Calu3 (cell line): ENCODE data around the gene CLK2. TPM values are rescaled to one million over a fixed set of nuclear protein-coding genes. Genes with fewer than 3 reads are reported as not detected.
A peak's percentile ranks its signal among the peaks of the same experiment; 100 is the strongest.

Experiments used
- BruUV-seq: library from RNA; stranded (reverse); fragments of 400-500 nt; replicated peaks from 2 replicates; lab custom pipeline; 2021; lab: Mats Ljungman, UMichigan
- CTCF ChIA-PET: fragments of 300-600 bp; sonication (Branson Sonifier 250); formaldehyde crosslinking; loops from one replicate; lab custom pipeline; 2022; ENCODE audit warnings: antibody characterized with exemption; lab: Charles Lee
- DNase-seq: peaks from one replicate; pipeline ENCODE4 v3.0.0; 2022
- H3K27ac Mint-ChIP-seq: one replicate; pipeline ENCODE4 v1.8.0; 2022; ENCODE audit warnings: mixed read lengths; ENCODE audit not compliant: unreplicated experiment
- H3K27me3 Mint-ChIP-seq: one replicate; pipeline ENCODE4 v1.8.0; 2022; ENCODE audit warnings: mixed read lengths; ENCODE audit not compliant: unreplicated experiment
- H3K36me3 Mint-ChIP-seq: one replicate; pipeline ENCODE4 v1.8.0; 2022; ENCODE audit warnings: mild to moderate bottlenecking, moderate library complexity, mixed read lengths; ENCODE audit not compliant: insufficient read depth, unreplicated experiment
- H3K4me1 Mint-ChIP-seq: one replicate; pipeline ENCODE4 v1.8.0; 2022; ENCODE audit warnings: mild to moderate bottlenecking, low read depth, mixed read lengths; ENCODE audit not compliant: unreplicated experiment
- H3K4me3 Mint-ChIP-seq: one replicate; pipeline ENCODE4 v1.8.0; 2022; ENCODE audit warnings: mild to moderate bottlenecking, low read depth, moderate library complexity, mixed read lengths; ENCODE audit not compliant: unreplicated experiment
- H3K9me3 Mint-ChIP-seq: one replicate; pipeline ENCODE4 v1.8.0; 2022; ENCODE audit warnings: low read depth, mixed read lengths; ENCODE audit not compliant: unreplicated experiment
- CTCF ChIP-seq: fragments of 200-600 bp; IDR thresholded peaks from one replicate; pipeline ENCODE4 v1.8.0; 2022; ENCODE audit warnings: antibody characterized with exemption; ENCODE audit not compliant: unreplicated experiment
- intact Hi-C: fragments of 100-400 bp; cut with micrococcal nuclease; formaldehyde crosslinking; loops from one replicate; pipeline ENCODE4 v1.10.0; 2022; ENCODE audit not compliant: unreplicated experiment
- total RNA-seq: library from RNA; stranded (reverse); gene quantifications from 2 replicates; pipeline ENCODE4 v1.2.3, GENCODE V29; 2022

The CLK2 gene
- total RNA-seq, 1 experiment from 2014 or later = 78.5 TPM

- no peak overlapping the region for H3K27ac Mint-ChIP-seq
- intact Hi-C loops = no loop called here
- no peak for TF ChIP-seq CTCF
- BruUV-seq = no TSS peak
- CTCF ChIA-PET = no interaction called here
- no peak for DNase-seq
- H3K4me3 Mint-ChIP-seq = peak overlapping the region; percentile 74
- H3K27me3 Mint-ChIP-seq = no peaks in the 10 kb centered on the region
- peaks cover 15% of the 10 kb centered on the region for H3K4me1 Mint-ChIP-seq
- H3K36me3 Mint-ChIP-seq = peaks cover 39% of the 10 kb centered on the region
- H3K9me3 Mint-ChIP-seq = no peaks in the 10 kb centered on the region
Observed at GRCh38 chr1:155254228-155254713, 19.0 kb downstream of the CLK2 start.

GRCh38 chr1:155253797-155254196 lies 19.5 kb downstream of the CLK2 start:
- Mint-ChIP-seq H3K27me3 (no peaks in the 10 kb centered on the region), H3K9me3 (no peaks in the 10 kb centered on the region), H3K27ac (no peak overlapping the region), H3K4me1 (peaks cover 15% of the 10 kb centered on the region), H3K36me3 (peaks cover 36% of the 10 kb centered on the region), H3K4me3 (peak overlapping the region; percentile 74)
- no TSS peak for BruUV-seq
- no peak for DNase-seq
- no peak for TF ChIP-seq CTCF
- intact Hi-C loops = no loop called here
- CTCF ChIA-PET = no interaction called here

- H3K27ac Mint-ChIP-seq = no peak overlapping the region
- peaks cover 15% of the 10 kb centered on the region for H3K4me1 Mint-ChIP-seq
- TF ChIP-seq CTCF = no peak
- BruUV-seq = no TSS peak
- H3K36me3 Mint-ChIP-seq = peaks cover 36% of the 10 kb centered on the region
- intact Hi-C loops = no loop called here
- H3K9me3 Mint-ChIP-seq = no peaks in the 10 kb centered on the region
- CTCF ChIA-PET = no interaction called here
- no peaks in the 10 kb centered on the region for H3K27me3 Mint-ChIP-seq
- DNase-seq = no peak
- peak overlapping the region; percentile 74 for H3K4me3 Mint-ChIP-seq
Observed at GRCh38 chr1:155253208-155253607, 20.1 kb downstream of the CLK2 start.

- no TSS peak for BruUV-seq
- Mint-ChIP-seq H3K4me1 (peaks cover 15% of the 10 kb centered on the region), H3K9me3 (no peaks in the 10 kb centered on the region), H3K27me3 (no peaks in the 10 kb centered on the region), H3K36me3 (peaks cover 25% of the 10 kb centered on the region), H3K4me3 (no peak overlapping the region), H3K27ac (no peak overlapping the region)
- intact Hi-C loops = loop anchor here (2.0 kb wide), 1 partner anchor 73 kb away; no protein-coding TSS in a partner anchor
- no peak for DNase-seq
- CTCF ChIA-PET = interaction anchor here (0.5 to 3.6 kb wide), 15 partner anchors 10 to 466 kb away, joined by 3 to 44 read pairs (median 5); partner anchors contain the start of genes CLK2, FDPS, HCN3 and SCAMP3
- no peak for TF ChIP-seq CTCF
Observed at GRCh38 chr1:155251566-155251965, 21.7 kb downstream of the CLK2 start.
